BLaER1 (cell line): ENCODE data around the gene ACADVL.
"Not testable (repeated sequence)": the region's sequence is repeated elsewhere in the genome, so short reads cannot be mapped to it uniquely, and the experiment has no call there.

ENCODE experiments used
- H3K27ac ChIP-seq: shearing (Covaris generic); formaldehyde crosslinking; 2 replicates; pipeline ENCODE4 v1.8.1; 2022
- H3K27me3 ChIP-seq: shearing (Covaris generic); formaldehyde crosslinking; 2 replicates; pipeline ENCODE4 v1.8.1; 2022
- H3K36me3 ChIP-seq: shearing (Covaris generic); formaldehyde crosslinking; 2 replicates; pipeline ENCODE4 v1.8.1; 2022
- H3K4me1 ChIP-seq: shearing (Covaris generic); formaldehyde crosslinking; 2 replicates; pipeline ENCODE4 v1.8.1; 2022
- H3K4me2 ChIP-seq: shearing (Covaris generic); formaldehyde crosslinking; 2 replicates; pipeline ENCODE4 v1.8.1; 2022
- H3K4me3 ChIP-seq: shearing (Covaris generic); formaldehyde crosslinking; 2 replicates; pipeline ENCODE4 v1.8.1; 2022
- H3K9ac ChIP-seq: shearing (Covaris generic); formaldehyde crosslinking; 2 replicates; pipeline ENCODE4 v1.8.1; 2022
- H3K9me3 ChIP-seq: shearing (Covaris generic); formaldehyde crosslinking; 2 replicates; pipeline ENCODE4 v1.8.1; 2022
- H4K20me1 ChIP-seq: shearing (Covaris generic); formaldehyde crosslinking; 2 replicates; pipeline ENCODE4 v1.8.1; 2022
- Cebpa-rat ChIP-seq: shearing (Covaris generic); IDR thresholded peaks from 2 replicates; pipeline ENCODE4 v1.8.1; 2022

Gene ACADVL

DNA sequence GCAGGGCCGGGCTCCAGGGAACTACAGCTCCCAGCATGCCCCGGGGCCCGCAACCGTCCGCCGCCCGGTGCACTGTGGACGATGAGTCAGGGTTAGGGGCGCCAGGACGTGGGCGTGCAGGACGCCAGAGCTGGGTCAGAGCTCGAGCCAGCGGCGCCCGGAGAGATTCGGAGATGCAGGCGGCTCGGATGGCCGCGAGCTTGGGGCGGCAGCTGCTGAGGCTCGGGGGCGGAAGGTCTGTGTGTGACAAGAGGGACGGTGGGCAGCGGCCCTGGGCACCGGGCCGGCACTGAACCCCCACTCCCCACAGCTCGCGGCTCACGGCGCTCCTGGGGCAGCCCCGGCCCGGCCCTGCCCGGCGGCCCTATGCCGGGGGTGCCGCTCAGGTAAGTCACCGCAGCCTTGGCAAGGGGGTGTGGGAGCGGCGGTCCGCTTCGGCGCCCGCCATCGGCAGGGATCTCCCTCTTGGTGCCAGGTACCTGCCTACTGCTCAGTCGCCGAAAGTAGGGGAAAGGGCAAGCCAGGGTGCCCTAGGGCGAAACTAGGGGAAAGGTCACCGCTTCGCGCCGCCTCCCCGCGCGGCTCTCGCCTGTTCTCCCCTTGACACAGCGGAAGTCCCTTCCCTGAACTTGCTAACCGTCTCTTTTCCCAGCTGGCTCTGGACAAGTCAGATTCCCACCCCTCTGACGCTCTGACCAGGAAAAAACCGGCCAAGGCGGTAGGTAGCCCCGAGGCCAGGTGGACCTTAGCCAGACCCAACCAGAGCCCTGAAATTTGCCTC lies at the start of gene ACADVL, which contains the start of gene DLG4:
Gene ACADVL, plus strand, starts transcription at position 127 of the 781 bp plus-strand sequence. Its CDS starts 47 bp downstream, at position 174.
Gene DLG4, minus strand, starts transcription at position 25 of the 781 bp plus-strand sequence.
- Histone ChIP-seq H3K4me3 (peak within 1 kb of the TSS; percentile 99), H3K4me1 (peaks cover 62% of the 10 kb centered on the region)
- no peak for TF ChIP-seq Cebpa-rat

DNA sequence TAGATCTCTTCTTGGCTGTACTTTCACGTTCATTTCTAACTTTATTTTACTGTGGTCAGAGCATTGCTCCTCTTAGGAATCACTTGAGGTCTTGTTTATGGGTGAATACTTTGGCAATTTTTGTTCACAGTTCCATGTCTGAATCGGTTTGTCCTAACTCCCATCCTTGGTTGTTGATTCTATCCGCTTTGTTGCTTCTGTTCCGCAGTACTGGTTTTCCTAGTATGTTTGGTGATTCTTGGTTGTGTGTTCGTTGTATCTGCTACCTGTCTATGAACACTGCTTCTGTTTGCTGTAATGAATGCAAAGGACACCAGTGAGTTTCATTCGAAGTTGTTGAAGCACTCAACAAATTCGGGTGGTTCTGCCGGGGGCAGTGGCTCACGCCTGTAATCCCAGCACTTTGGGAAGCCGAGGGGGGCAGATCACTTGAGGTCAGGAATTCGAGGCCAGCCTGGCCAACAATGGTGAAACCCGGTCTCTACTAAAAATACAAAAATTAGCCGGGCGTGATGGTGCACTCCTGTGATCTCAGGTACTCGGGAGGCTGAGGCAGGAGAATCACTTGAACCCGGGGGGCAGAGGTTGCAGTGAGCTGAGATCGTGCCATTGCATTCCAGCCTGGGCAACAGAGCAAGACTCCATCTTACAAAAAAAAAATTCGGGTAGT lies 47.1 kb upstream of the ACADVL start:
- H3K27me3 ChIP-seq, H3K27ac ChIP-seq, H3K4me3 ChIP-seq, H4K20me1 ChIP-seq, H3K4me2 ChIP-seq, H3K36me3 ChIP-seq, H3K9ac ChIP-seq: not testable (repeated sequence)
- peaks cover 27% of the 10 kb centered on the region for H3K9me3 ChIP-seq
- H3K4me1 ChIP-seq = peaks cover 25% of the 10 kb centered on the region

More for the DNA sequence above, at the start of gene ACADVL, which contains the start of gene DLG4:
- H3K9me3 ChIP-seq = no peaks in the 10 kb centered on the region
- peaks cover 58% of the 10 kb centered on the region for H4K20me1 ChIP-seq
- H3K27ac ChIP-seq = peak within 1 kb of the TSS; percentile 92
- no peaks in the 10 kb centered on the region for H3K27me3 ChIP-seq
- peak within 1 kb of the TSS; percentile 99 for H3K4me2 ChIP-seq
- peak within 1 kb of the TSS; percentile 94 for H3K9ac ChIP-seq
- H3K36me3 ChIP-seq = peaks cover 39% of the 10 kb centered on the region

DNA sequence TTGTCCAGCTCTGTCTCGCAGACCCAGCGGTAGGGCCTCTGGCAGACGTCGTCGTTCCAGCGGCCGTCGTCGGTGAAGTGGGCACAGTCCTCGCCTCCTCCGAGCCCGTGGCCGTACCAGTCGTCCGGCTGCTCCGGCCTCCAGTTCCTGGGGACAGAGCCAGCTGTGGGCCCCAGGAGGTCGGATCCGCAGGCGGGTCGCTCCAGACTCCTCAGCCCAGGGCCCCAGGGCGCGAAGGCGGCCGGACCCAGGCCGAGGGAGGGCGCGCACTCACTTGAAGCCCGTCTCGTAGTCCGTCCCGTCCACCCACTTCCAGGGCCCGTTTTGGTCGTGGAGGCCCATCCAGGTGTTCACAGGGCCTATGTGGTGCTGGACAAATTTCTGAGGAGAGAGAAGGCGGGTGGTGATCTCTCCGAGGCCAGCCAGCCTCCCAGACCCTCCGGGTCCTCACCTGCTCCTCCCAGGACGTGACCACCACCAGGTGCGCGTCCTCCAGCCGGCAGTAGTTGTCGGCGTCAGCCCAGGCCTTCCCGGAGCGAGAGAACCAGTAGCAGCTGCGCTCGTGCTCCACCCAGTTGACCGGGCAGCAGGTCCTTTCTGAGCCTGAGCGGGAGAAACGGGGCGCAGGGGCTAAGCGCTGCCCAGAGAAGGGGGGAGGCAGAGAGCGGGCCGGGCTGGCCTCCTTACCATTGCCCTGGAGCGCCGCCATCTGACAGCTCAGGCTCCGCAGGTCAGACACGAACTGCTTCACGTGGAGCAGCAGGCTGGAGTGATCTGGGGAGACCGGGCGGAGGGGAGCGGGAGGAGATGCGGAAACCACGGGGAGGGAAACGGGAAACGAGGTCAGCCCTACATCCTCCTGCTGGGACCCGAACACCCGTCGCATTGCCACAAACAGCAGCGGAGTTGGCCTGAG lies 45.8 kb upstream of the ACADVL start:
- H3K27me3 ChIP-seq = no peaks in the 10 kb centered on the region
- peaks cover 19% of the 10 kb centered on the region for H3K9me3 ChIP-seq
- H3K27ac ChIP-seq = peak overlapping the region; percentile 57
- H3K9ac ChIP-seq = no peak overlapping the region
- peak overlapping the region; percentile 70 for H3K4me2 ChIP-seq
- TF ChIP-seq Cebpa-rat = no peak
- H4K20me1 ChIP-seq = no peaks in the 10 kb centered on the region
- H3K4me3 ChIP-seq = peak overlapping the region; percentile 26; the same call in 1 of the 2 replicates
- H3K36me3 ChIP-seq = no peaks in the 10 kb centered on the region
- H3K4me1 ChIP-seq = peaks cover 34% of the 10 kb centered on the region

DNA sequence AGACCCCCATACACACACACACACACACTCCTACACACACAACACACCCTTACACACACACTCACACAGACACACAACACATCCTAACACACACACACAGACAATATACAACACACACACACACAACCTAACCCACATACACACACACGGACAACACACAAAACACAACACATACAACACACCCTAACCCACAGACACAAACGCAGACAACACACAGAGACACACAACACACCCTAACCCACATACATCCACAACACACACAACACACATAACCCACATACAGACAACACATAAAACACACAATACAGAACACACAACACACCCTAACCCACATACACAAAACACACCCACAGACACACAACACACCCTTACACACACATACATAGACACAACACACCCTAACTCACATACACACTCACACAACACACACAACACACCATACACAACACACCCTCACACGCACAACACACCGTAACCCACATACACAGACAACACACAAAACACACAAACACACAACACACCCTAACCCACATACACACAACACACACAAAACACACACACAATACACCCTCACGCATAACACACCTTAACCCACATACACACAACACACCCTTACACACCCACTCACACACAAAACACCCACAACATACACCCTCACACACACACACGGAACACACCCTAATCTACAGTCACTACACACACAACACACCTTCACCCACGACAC lies 45.0 kb upstream of the ACADVL start:
- H4K20me1 ChIP-seq = no peaks in the 10 kb centered on the region
- no peaks in the 10 kb centered on the region for H3K36me3 ChIP-seq
- no peak for TF ChIP-seq Cebpa-rat

DNA sequence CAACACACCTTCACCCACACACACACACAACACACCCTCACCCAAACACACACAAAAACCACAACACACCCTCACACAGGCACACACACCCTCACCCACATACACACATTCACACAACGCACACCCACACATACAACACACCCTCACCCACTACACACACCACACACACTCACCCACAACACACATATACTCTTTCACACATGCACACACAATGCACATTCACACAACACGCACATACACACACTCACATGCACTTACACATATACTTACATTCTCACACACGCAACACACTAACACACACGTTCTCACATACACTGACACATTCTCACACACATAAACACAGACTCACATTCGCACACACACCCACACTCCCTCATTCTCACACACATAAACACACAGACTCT lies 44.4 kb upstream of the ACADVL start:
- Histone ChIP-seq H3K9ac (no peak overlapping the region), H3K4me1 (peaks cover 34% of the 10 kb centered on the region), H3K27ac (no peak overlapping the region), H3K36me3 (no peaks in the 10 kb centered on the region), H3K4me3 (no peak overlapping the region), H3K9me3 (peaks cover 5% of the 10 kb centered on the region), H3K4me2 (peak overlapping the region; percentile 70), H4K20me1 (no peaks in the 10 kb centered on the region), H3K27me3 (no peaks in the 10 kb centered on the region)
- no peak for TF ChIP-seq Cebpa-rat

More for the DNA sequence above, 45.0 kb upstream of the ACADVL start:
- Histone ChIP-seq H3K4me1 (peaks cover 34% of the 10 kb centered on the region), H3K9ac (no peak overlapping the region), H3K4me3 (peak overlapping the region; percentile 12; the same call in 1 of the 2 replicates), H3K9me3 (peaks cover 11% of the 10 kb centered on the region), H3K27me3 (no peaks in the 10 kb centered on the region), H3K27ac (0 out of 2 replicates have a peak overlapping the region, but pooled peaks have one; percentile 57), H3K4me2 (peak overlapping the region; percentile 70)

DNA sequence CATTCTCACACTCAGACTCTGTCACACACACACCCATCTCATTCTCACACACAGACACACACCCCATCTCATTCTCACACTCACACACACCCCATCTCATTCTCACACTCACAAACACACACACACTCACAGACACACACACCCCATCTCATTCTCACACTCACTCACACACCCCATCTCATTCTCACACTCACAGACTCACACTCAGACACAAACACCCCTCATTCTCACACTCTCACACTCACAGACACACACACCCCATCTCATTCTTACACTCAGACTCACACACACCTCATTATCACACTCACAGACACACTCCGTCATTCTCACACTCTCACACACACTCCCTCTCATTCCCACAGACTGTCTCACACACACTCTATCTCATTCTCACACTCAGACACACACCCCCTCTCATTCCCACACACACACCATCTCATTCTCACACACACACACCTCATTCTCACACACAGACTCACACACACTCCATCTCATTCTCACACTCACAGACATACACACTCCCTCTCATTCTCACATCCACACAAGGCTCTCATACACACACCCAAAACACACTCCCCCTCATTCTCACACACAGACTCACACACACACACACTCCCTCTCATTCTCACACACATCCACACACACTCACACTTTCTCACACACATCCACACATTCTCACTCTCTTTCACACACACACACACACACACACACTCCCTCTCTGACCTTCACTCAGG lies 43.5 kb upstream of the ACADVL start:
- Histone ChIP-seq H3K4me3 (no peak overlapping the region), H3K9ac (no peak overlapping the region), H3K36me3 (no peaks in the 10 kb centered on the region), H3K27ac (no peak overlapping the region), H3K9me3 (no peaks in the 10 kb centered on the region), H3K27me3 (no peaks in the 10 kb centered on the region), H3K4me2 (peak overlapping the region; percentile 100; the same call in 1 of the 2 replicates), H4K20me1 (no peaks in the 10 kb centered on the region), H3K4me1 (peaks cover 34% of the 10 kb centered on the region)
- no peak for TF ChIP-seq Cebpa-rat

DNA sequence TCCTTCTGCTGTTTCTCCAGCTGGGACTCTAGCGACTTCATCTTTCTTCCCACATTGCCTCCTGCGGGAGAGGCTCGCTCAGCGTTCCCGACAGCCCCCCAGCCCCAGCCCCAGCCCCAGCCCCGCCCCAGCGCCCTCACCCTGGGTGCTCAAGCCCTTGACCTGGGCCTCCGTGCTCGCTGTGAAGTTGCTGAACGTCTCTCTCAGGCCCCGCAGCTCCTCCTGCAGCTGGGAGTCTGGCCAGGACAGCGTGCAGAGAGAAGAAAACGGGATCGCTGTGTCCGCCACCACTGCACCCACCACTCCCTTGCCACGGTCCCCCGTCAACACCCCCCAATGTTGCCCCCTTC lies 42.9 kb upstream of the ACADVL start:
- Histone ChIP-seq H3K4me1 (peaks cover 34% of the 10 kb centered on the region), H3K27ac (no peak overlapping the region), H3K9ac (peak overlapping the region; percentile 82; the same call in 1 of the 2 replicates), H3K4me2 (peak overlapping the region; percentile 100), H3K36me3 (no peaks in the 10 kb centered on the region), H4K20me1 (no peaks in the 10 kb centered on the region), H3K9me3 (no peaks in the 10 kb centered on the region), H3K4me3 (peak overlapping the region; percentile 70), H3K27me3 (no peaks in the 10 kb centered on the region)
- TF ChIP-seq Cebpa-rat = no peak

DNA sequence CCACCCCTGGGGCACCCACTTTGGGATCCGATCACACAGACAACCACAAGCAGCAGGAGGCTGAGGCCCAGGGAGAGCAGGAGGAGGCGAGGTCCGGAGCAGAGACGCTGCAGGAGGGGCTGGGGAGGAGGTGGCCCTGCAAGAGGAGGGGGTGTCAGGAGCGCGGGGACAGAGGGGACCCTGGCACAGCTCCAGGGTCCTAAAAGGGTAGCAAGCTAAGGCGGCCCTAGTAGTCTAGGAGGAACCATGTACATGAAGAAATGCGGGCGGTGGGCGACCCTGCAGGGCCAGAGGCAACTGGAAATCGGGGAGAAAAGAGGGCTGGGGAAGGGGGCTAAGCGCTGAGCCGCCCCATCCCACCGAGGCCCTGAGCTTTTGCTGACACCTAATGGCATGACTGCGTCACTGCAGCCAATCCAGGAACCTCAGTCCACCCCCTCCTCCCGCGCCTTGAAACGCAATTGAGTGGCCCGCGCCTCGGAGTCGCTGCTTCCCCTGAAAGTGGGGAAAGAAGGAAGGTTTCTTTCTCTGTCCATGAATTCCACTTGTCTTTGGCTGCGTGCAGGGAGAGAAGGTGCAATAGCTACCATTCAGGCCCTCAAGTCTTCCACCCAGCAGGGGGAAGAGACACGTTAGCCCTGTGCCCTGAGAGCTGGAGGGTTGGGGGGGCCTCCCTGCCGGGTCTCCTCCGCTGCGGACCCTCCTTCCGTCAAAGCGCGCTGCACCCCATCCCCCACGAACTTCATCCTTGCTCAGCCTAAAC lies 42.4 kb upstream of the ACADVL start:
- Histone ChIP-seq H3K9me3 (no peaks in the 10 kb centered on the region), H3K27ac (peak overlapping the region; percentile 64), H3K9ac (peak overlapping the region; percentile 82), H3K4me3 (peak overlapping the region; percentile 70), H3K4me2 (peak overlapping the region; percentile 100), H3K4me1 (peaks cover 34% of the 10 kb centered on the region), H3K36me3 (no peaks in the 10 kb centered on the region), H4K20me1 (no peaks in the 10 kb centered on the region), H3K27me3 (no peaks in the 10 kb centered on the region)
- TF ChIP-seq Cebpa-rat = no peak
